ENCODE data around the gene SLC9A5.

Gene SLC9A5

GRCh38 chr16:67281536-67282446, 33.0 kb downstream of the SLC9A5 start:
- DNase-seq (ENCODE audit: low read depth in 1 of 2, low spot score in 1 of 2) = no peak

DNA sequence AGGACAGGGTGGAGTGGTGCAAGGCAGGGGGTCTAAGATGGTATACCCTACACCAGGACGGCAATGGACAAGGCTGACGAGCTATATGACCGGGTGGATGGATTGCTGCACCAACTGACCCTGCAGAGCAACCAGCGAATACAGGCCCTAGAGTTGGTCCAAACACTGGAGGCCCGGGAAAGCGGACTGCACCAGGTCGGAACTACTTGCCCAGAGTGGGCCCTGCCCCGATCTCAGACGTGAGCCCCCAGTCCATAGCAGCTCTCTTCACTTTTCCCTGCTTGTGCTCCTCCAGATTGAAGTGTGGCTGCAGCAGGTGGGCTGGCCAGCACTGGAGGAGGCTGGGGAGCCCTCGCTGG, 33.6 kb downstream of the SLC9A5 start:
- no peak for DNase-seq (ENCODE audit: low read depth in 1 of 2, low spot score in 1 of 2)

- DNase-seq (ENCODE audit: low read depth in 1 of 2, low spot score in 1 of 2) = no peak
These were observed 34.5 kb downstream of the SLC9A5 start for GRCh38 chr16:67283039-67283825.

DNA sequence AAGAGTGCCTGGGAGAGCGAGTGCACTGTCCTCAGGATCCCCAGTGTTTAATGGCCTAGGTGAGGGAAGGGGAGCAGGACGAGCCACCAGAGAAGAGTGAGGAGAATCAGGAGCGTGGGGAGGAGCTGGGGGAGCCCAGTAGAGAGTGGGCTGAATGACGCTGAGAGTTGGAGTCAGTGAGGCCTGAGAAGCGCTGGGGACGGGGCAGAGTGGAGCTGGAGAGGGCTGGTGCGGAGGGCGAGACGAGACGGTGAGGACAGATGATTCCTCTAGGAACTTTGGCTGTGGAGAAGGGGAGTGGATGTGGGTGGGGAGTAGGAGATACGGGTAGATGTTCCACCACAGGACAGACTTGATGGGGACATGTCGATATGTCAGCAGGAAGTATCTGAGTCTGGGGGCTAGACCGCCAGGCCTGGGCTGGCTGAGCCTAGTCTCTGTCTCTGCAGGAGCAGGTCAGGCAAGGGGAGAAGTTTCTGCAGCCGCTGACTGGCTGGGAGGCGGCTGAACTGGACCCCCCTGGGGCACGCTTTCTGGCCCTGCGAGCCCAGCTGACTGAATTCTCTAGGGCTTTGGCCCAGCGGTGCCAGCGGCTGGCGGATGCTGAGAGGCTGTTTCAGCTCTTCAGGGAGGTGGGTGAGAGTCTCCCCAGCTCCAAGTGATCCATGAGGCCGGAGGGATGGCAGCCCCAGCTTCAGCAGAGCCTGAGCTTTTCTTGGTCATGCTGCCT, 35.2 kb downstream of the SLC9A5 start:
- no peak for DNase-seq (ENCODE audit: low read depth in 1 of 2, low spot score in 1 of 2)

- no peak for DNase-seq (ENCODE audit: low read depth in 1 of 2, low spot score in 1 of 2)
These were observed 36.2 kb downstream of the SLC9A5 start for GRCh38 chr16:67284699-67285646.

GRCh38 chr16:67286441-67287235, 37.9 kb downstream of the SLC9A5 start:
- no peak for DNase-seq (ENCODE audit: low read depth in 1 of 2, low spot score in 1 of 2)

DNA sequence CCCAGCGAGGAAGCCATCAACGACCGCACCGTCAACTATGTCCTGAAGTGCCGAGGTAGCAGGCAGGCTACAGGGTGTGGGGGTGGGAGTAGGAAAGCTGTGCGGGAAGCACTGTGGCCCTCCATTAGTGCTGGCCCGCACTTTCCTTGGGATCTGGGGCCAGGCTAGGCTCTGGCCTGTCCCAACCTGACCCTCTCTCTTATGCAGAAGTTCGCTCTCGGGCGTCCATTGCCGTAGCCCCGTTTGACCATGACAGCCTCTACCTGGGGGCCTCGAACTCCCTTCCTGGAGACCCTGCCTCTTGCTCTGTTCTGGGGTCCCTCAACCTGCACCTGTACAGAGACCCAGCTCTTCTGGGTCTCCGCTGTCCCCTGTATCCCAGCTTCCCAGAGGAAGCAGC, 39.2 kb downstream of the SLC9A5 start:
- DNase-seq (ENCODE audit: low read depth in 1 of 2, low spot score in 1 of 2) = no peak

DNA sequence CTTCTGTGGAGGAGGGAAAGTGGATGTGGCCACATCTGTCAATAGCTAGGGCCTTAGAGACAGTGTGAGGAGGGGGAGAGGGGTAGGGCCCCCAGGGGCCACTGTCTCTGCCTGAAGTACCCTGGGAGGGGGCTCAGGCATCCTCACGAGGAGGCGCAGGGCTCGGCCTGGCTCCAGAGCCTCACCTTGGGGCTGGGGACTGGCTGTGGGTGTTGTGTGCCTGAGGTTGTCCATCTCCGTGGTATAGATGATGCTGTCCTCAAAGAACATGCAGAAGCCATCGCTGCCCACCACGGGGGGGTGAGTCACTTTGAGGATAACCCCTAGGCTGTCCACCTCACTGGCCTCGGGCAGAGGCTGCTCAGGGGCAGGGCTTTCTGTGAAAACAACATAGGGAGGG, 42.7 kb downstream of the SLC9A5 start:
- DNase-seq (ENCODE audit: low read depth in 1 of 2, low spot score in 1 of 2) = no peak

GRCh38 chr16:67294171-67294757, 45.5 kb downstream of the SLC9A5 start:
- DNase-seq (ENCODE audit: low read depth in 1 of 2, low spot score in 1 of 2) = no peak

- no peak for DNase-seq (ENCODE audit: low read depth in 1 of 2, low spot score in 1 of 2)
These were observed 46.2 kb downstream of the SLC9A5 start for GRCh38 chr16:67294938-67295361.

GRCh38 chr16:67296420-67296819, 47.6 kb downstream of the SLC9A5 start:
- no peak for DNase-seq (ENCODE audit: low read depth in 1 of 2, low spot score in 1 of 2)

GRCh38 chr16:67298277-67298676, 49.5 kb downstream of the SLC9A5 start:
- DNase-seq (ENCODE audit: low read depth in 1 of 2, low spot score in 1 of 2) = no peak

- no peak for DNase-seq (ENCODE audit: low read depth in 1 of 2, low spot score in 1 of 2)
These were observed 50.5 kb downstream of the SLC9A5 start for GRCh38 chr16:67299269-67299668.

GRCh38 chr16:67301080-67301782, 52.5 kb downstream of the SLC9A5 start:
- DNase-seq (ENCODE audit: low read depth in 1 of 2, low spot score in 1 of 2) = no peak

GRCh38 chr16:67302076-67302475, 53.3 kb downstream of the SLC9A5 start:
- DNase-seq (ENCODE audit: low read depth in 1 of 2, low spot score in 1 of 2) = no peak

- no peak for DNase-seq (ENCODE audit: low read depth in 1 of 2, low spot score in 1 of 2)
These were observed 54.2 kb downstream of the SLC9A5 start for GRCh38 chr16:67302970-67303369.

- no peak for DNase-seq (ENCODE audit: low read depth in 1 of 2, low spot score in 1 of 2)
These were observed 55.2 kb downstream of the SLC9A5 start for GRCh38 chr16:67304020-67304419.

DNA sequence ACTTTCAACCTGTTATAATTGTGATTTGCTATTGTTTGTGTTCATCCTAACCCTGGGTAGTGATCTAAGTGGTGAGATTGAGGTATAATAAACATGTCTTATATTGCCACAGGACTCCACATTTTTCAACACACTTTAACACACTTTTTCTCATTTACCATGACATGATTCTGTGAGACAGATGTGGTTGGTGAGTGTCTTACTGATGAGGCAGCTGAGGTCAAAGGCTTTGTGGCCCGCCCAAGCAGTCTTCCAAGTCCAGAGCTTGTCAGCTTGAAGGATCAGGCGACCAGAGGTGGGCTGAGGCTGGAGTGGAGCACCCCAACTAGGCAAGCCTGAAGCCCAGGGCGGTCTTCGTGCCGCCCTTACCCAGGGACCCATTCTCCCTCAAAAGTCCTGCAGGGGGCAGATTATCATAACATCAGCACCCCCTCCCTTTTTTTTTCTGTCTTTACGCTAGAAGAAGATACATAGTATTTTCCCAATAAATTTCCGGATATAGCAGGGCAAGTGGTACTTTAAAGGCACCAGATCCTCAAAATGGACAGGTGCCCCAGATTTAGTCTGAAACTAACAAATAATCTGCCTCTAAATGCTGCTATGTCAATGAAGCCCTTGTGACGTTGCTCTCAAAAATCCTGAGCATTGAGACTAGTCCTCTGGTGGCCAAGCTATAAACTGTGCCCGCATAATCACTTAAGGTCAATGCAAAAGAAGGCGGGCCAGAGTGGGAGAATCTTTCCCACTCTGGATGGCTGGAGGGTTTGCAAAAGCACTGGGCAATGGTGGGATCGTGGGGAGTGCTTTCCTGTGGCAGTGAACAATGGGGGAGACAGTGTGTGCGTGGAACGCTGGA, 56.7 kb downstream of the SLC9A5 start:
- no peak for DNase-seq (ENCODE audit: low read depth in 1 of 2, low spot score in 1 of 2)
